Esophagus muscularis mucosa (tissue), 3 donors: ENCODE data around the gene KIF5C.

Source experiments
- POLR2AphosphoS5 ChIP-seq, 2 donors: sonication (generic); formaldehyde crosslinking; IDR thresholded peaks; one replicate each; pipeline ENCODE4 v1.6.1; 2017; ENCODE audit warnings: antibody characterized with exemption in 2 of 2
- TF ChIP-seq, protein P1 (sequence below), 3 experiments: fragments of 200-600 bp in 2 of 3; fragments of 450-650 bp in 1 of 3; sonication (generic) in 2 of 3; IDR thresholded peaks; one replicate each; pipeline ENCODE4 v1.5.1; 2017 to 2019; ENCODE audit warnings: antibody characterized with exemption in 3 of 3, mild to moderate bottlenecking in 2 of 3, moderate library complexity in 1 of 3

DNA sequence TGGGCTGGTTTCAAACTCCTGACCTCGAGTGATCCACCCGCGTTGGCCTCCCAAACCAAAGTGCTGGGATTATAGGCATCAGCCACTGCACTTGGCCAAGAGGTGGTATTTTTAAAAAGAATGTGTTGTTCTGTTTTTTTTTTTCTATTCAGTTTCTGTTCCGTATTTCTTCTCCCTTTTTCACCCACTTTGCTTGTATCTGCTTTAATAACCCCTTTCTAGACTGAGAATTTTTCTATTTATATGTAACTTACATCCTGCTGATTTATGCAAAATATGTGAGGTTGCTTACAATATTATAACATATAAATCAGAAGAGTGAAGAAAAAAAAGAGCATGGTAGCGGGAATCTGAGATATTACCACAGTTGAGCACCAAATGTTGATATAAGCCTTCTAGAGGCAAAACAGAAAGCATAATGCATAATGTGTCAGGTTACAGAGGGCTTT lies 146.3 kb downstream of the KIF5C start:
- TF ChIP-seq, protein P1, sequence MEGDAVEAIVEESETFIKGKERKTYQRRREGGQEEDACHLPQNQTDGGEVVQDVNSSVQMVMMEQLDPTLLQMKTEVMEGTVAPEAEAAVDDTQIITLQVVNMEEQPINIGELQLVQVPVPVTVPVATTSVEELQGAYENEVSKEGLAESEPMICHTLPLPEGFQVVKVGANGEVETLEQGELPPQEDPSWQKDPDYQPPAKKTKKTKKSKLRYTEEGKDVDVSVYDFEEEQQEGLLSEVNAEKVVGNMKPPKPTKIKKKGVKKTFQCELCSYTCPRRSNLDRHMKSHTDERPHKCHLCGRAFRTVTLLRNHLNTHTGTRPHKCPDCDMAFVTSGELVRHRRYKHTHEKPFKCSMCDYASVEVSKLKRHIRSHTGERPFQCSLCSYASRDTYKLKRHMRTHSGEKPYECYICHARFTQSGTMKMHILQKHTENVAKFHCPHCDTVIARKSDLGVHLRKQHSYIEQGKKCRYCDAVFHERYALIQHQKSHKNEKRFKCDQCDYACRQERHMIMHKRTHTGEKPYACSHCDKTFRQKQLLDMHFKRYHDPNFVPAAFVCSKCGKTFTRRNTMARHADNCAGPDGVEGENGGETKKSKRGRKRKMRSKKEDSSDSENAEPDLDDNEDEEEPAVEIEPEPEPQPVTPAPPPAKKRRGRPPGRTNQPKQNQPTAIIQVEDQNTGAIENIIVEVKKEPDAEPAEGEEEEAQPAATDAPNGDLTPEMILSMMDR (IDR thresholded peaks at IDR 0.05) = no peak
- no peak for TF ChIP-seq POLR2AphosphoS5 (IDR thresholded peaks at IDR 0.05)
